Body of pancreas (tissue), 4 donors: ENCODE results near the gene ASPDH. TPM values are rescaled to one million over a fixed set of nuclear protein-coding genes. Genes with fewer than 3 reads are reported as not detected.

Source experiments
- ATAC-seq: fragments of 150-250 bp; one replicate; pipeline ENCODE4 v1.9.1; 2016
- DNase-seq, 4 donors: peaks; one replicate each; pipeline ENCODE4 v3.0.0-alpha.2; 2019
- H3K27ac ChIP-seq, 4 donors: fragments of 200-600 bp; sonication (generic); 1 replicate in 3 of 4; 2 replicates in 1 of 4; pipeline versions ENCODE4 v1.5.1 to v1.6.1; 2016 to 2019; ENCODE audit warnings: mild to moderate bottlenecking in 1 of 4, mixed read lengths in 1 of 4, moderate library complexity in 1 of 4
- H3K27me3 ChIP-seq, 2 donors: fragments of 200-600 bp; sonication (generic); one replicate each; pipeline ENCODE4 v1.6.0; 2016; ENCODE audit warnings: mild to moderate bottlenecking in 1 of 2
- H3K36me3 ChIP-seq, 2 donors: fragments of 200-600 bp; sonication (generic); replicated peaks in 1 of 2; 2 replicates each; pipeline ENCODE4 v1.5.1; 2016; ENCODE audit warnings: low read depth in 2 of 2; ENCODE audit not compliant: insufficient read depth in 1 of 2
- H3K4me1 ChIP-seq: fragments of 200-600 bp; sonication (generic); one replicate; pipeline ENCODE4 v1.6.0; 2016
- H3K4me3 ChIP-seq, 2 donors: fragments of 200-600 bp; sonication (generic); 1 replicate in 1 of 2; 2 replicates in 1 of 2; pipeline ENCODE4 v1.5.1; 2016 to 2019
- H3K9me3 ChIP-seq, 3 donors: fragments of 200-600 bp; sonication (generic); 1 replicate in 2 of 3; 2 replicates in 1 of 3; pipeline ENCODE4 v1.5.1; 2016
- CTCF ChIP-seq, 7 experiments: fragments of 450-650 bp in 4 of 7; fragments of 200-600 bp in 3 of 7; sonication (generic) in 3 of 7; IDR thresholded peaks; one replicate each; pipeline ENCODE4 v1.5.1; 2016 to 2019; ENCODE audit warnings: antibody characterized with exemption in 7 of 7
- POLR2A ChIP-seq, 3 donors: fragments of 450-650 bp; IDR thresholded peaks; one replicate each; pipeline ENCODE4 v1.6.1; 2016; ENCODE audit warnings: antibody characterized with exemption in 3 of 3, mild to moderate bottlenecking in 2 of 3
- WGBS, 2 donors: methylation state at CpG; one replicate each; pipeline ENCODE4 v1.1.5; 2017; 5-methylcytosine and 5-hydroxymethylcytosine counted together
- intact Hi-C: fragments of 100-400 bp; cut with DNase I; formaldehyde crosslinking; loops from one replicate; pipeline ENCODE4 v1.15.1; 2023
- total RNA-seq, 2 donors: library from RNA; depleted of rRNA; stranded (reverse); fragments of >200 nt; gene quantifications; one replicate each; pipeline ENCODE4 v1.1.0, GENCODE V29; 2016

Gene ASPDH
- total RNA-seq, 2 donors from 2014 or later: not detected

- Histone ChIP-seq H3K4me3 (no peak overlapping the region), H3K4me1 (peaks cover 8% of the 10 kb centered on the region), H3K9me3 (no peaks in the 10 kb centered on the region), H3K27ac (no peak overlapping the region), H3K36me3 (no peaks in the 10 kb centered on the region), H3K27me3 (peaks cover 0 to 22% of the 10 kb centered on the region in 2 donors)
- intact Hi-C loops: no loop called here
- 79 to 85% methylated on average over 4 of the region's 4 CpGs for WGBS, 2 donors
- no peak for ATAC-seq
- TF ChIP-seq POLR2A (IDR thresholded peaks at IDR 0.05) (no peak), CTCF (IDR thresholded peaks at IDR 0.05) (no peak)
- no peak for DNase-seq
Measured at GRCh38 chr19:50558039-50558438, 44.3 kb upstream of the ASPDH start.

- Histone ChIP-seq H3K36me3 (no peaks in the 10 kb centered on the region), H3K4me3 (no peak overlapping the region), H3K4me1 (peaks cover 8% of the 10 kb centered on the region), H3K9me3 (no peaks in the 10 kb centered on the region), H3K27me3 (peaks cover 0 to 21% of the 10 kb centered on the region in 2 donors), H3K27ac (no peak overlapping the region)
- no peak for ATAC-seq
- intact Hi-C loops: no loop called here
- no peak for DNase-seq
- TF ChIP-seq POLR2A (IDR thresholded peaks at IDR 0.05): no peak
- TF ChIP-seq CTCF (IDR thresholded peaks at IDR 0.05): no peak
- WGBS, 2 donors: 13 to 17% methylated on average over 15 to 20 of the region's 20 CpGs
Measured at GRCh38 chr19:50557009-50557613, 43.4 kb upstream of the ASPDH start.

- peaks cover 0 to 21% of the 10 kb centered on the region in 2 donors for H3K27me3 ChIP-seq
Measured at GRCh38 chr19:50556282-50557008, 42.7 kb upstream of the ASPDH start.

GRCh38 chr19:50555450-50556281, 42.0 kb upstream of the ASPDH start:
- peaks cover 0 to 21% of the 10 kb centered on the region in 2 donors for H3K27me3 ChIP-seq
- H3K9me3 ChIP-seq: no peaks in the 10 kb centered on the region
- H3K36me3 ChIP-seq: no peaks in the 10 kb centered on the region
- H3K4me3 ChIP-seq: no peak overlapping the region
- TF ChIP-seq CTCF (IDR thresholded peaks at IDR 0.05) (no peak), POLR2A (IDR thresholded peaks at IDR 0.05) (no peak)
- no peak overlapping the region for H3K27ac ChIP-seq
- no peak for ATAC-seq
- intact Hi-C loops: no loop called here
- DNase-seq: no peak
- WGBS, 2 donors: 21 to 25% methylated on average over 22 to 25 of the region's 28 CpGs
- peaks cover 8% of the 10 kb centered on the region for H3K4me1 ChIP-seq

More at GRCh38 chr19:50556282-50557008, 42.7 kb upstream of the ASPDH start:
- WGBS, 2 donors: 0 to 2% methylated on average over 25 to 33 of the region's 39 CpGs
- Histone ChIP-seq H3K4me1 (peaks cover 8% of the 10 kb centered on the region), H3K4me3 (no peak overlapping the region), H3K36me3 (no peaks in the 10 kb centered on the region), H3K27ac (no peak overlapping the region), H3K9me3 (no peaks in the 10 kb centered on the region)
- ATAC-seq (peak; percentile 47), DNase-seq (peak; percentile 58 to 75 (median 66))
- TF ChIP-seq CTCF (IDR thresholded peaks at IDR 0.05): peak; percentile 38 to 80 (median 51)
- no peak for TF ChIP-seq POLR2A (IDR thresholded peaks at IDR 0.05)
- intact Hi-C loops: no loop called here
